SK-N-SH (cell line): ENCODE measurements around the gene HEG1. TPM values are rescaled to one million over a fixed set of nuclear protein-coding genes. Genes with fewer than 3 reads are reported as not detected.

Experiments used
- CTCF ChIA-PET: fragments of 300-600, 350-600 bp; formaldehyde crosslinking; extraction: SDS; loops from one replicate; lab custom pipeline; 2021; lab: Yijun Ruan, JAX
- POLR2A ChIA-PET: fragments of 350-600 bp; sonication (Branson Sonifier 250); formaldehyde crosslinking; extraction: SDS; loops from one replicate; lab custom pipeline; 2020; ENCODE audit warnings: antibody characterized with exemption, inconsistent platforms; lab: Yijun Ruan, JAX
- DNase-seq: peaks from one replicate; pipeline ENCODE4 v3.0.0; 2012
- H2AFZ ChIP-seq: fragments of 200-600 bp; sonication (generic); 2 replicates; pipeline ENCODE4 v1.8.1; 2016; ENCODE audit warnings: antibody characterized with exemption, mild to moderate bottlenecking, low read depth
- H3F3A ChIP-seq: fragments of 200-600 bp; sonication (generic); replicated peaks from 2 replicates; pipeline ENCODE3; 2016; ENCODE audit warnings: antibody characterized with exemption, mild to moderate bottlenecking; ENCODE audit not compliant: insufficient read depth
- H3K27ac ChIP-seq, 2 experiments: fragments of 200-500 bp in 1 of 2; fragments of 200-600 bp in 1 of 2; sonication (Bioruptor generic) in 1 of 2; sonication (generic), shearing (Covaris generic) in 1 of 2; 2 replicates each; pipeline versions ENCODE4 v1.5.1 to v1.6.1; 2014 to 2016; ENCODE audit warnings: low read depth in 2 of 2, inconsistent platforms in 1 of 2, low read length in 1 of 2, mild to moderate bottlenecking in 1 of 2, mixed read lengths in 1 of 2
- H3K27me3 ChIP-seq: fragments of 200-600 bp; sonication (generic), shearing (Covaris generic); 2 replicates; pipeline ENCODE4 v1.6.1; 2016; ENCODE audit warnings: mixed run types; ENCODE audit not compliant: insufficient read depth
- H3K36me3 ChIP-seq, 2 experiments: fragments of 200-500 bp in 1 of 2; fragments of 200-600 bp in 1 of 2; sonication (Bioruptor generic) in 1 of 2; sonication (generic) in 1 of 2; replicated peaks in 1 of 2; 2 replicates each; pipeline versions ENCODE3 to v1.5.1; 2014 to 2016; ENCODE audit warnings: low read length in 1 of 2, mild to moderate bottlenecking in 1 of 2; ENCODE audit not compliant: insufficient read depth in 2 of 2, control insufficient read depth in 1 of 2
- H3K4me1 ChIP-seq, 2 experiments: fragments of 200-500 bp in 1 of 2; fragments of 200-600 bp in 1 of 2; sonication (Bioruptor generic) in 1 of 2; sonication (generic), shearing (Covaris generic) in 1 of 2; 2 replicates each; pipeline versions ENCODE4 v1.5.1 to v1.6.1; 2014 to 2016; ENCODE audit warnings: low read depth in 1 of 2, low read length in 1 of 2, mixed run types in 1 of 2; ENCODE audit not compliant: insufficient read depth in 2 of 2, control insufficient read depth in 1 of 2
- H3K4me2 ChIP-seq: fragments of 200-600 bp; sonication (generic), shearing (Covaris generic); 2 replicates; pipeline ENCODE4 v1.6.1; 2017; ENCODE audit warnings: mixed run types
- H3K4me3 ChIP-seq, 2 experiments: fragments of 200-500 bp in 1 of 2; fragments of 200-600 bp in 1 of 2; sonication (Bioruptor generic) in 1 of 2; sonication (generic), shearing (Covaris generic) in 1 of 2; 2 replicates each; pipeline versions ENCODE4 v1.5.1 to v1.8.1; 2014 to 2016; ENCODE audit warnings: low read depth in 2 of 2, inconsistent platforms in 1 of 2, low read length in 1 of 2, mild to moderate bottlenecking in 1 of 2, mixed read lengths in 1 of 2, moderate library complexity in 1 of 2
- H3K79me2 ChIP-seq: fragments of 200-600 bp; sonication (generic); 2 replicates; pipeline ENCODE4 v1.8.1; 2017; ENCODE audit warnings: mild to moderate bottlenecking; ENCODE audit not compliant: insufficient read depth
- H3K9ac ChIP-seq: fragments of 200-600 bp; sonication (generic); 2 replicates; pipeline ENCODE4 v1.6.1; 2017; ENCODE audit warnings: mixed run types
- H3K9me2 ChIP-seq: fragments of 200-600 bp; sonication (generic); 2 replicates; pipeline ENCODE4 v1.6.1; 2017; ENCODE audit warnings: mixed run types
- H3K9me3 ChIP-seq: fragments of 200-600 bp; sonication (generic); 2 replicates; pipeline ENCODE4 v1.6.1; 2017; ENCODE audit warnings: mixed run types, mild to moderate bottlenecking, moderate library complexity
- H4K20me1 ChIP-seq: fragments of 200-600 bp; sonication (generic); 2 replicates; pipeline ENCODE4 v1.6.1; 2017; ENCODE audit warnings: mild to moderate bottlenecking, mixed run types; ENCODE audit not compliant: insufficient read depth
- ELF1 ChIP-seq: IDR thresholded peaks from 2 replicates; pipeline ENCODE4 v1.4.0; 2012
- EP300 ChIP-seq, 2 experiments: IDR thresholded peaks; 2 replicates each; pipeline versions ENCODE4 v1.4.0 to v1.6.1; 2012; ENCODE audit warnings: borderline replicate concordance in 1 of 2, low read depth in 1 of 2, low read length in 1 of 2
- EZH2phosphoT487 ChIP-seq: fragments of 200-600 bp; sonication (generic); IDR thresholded peaks from 2 replicates; pipeline ENCODE4 v1.6.1; 2017; ENCODE audit warnings: low read depth, mixed run types, mild to moderate bottlenecking, antibody characterized with exemption, moderate library complexity, borderline replicate concordance
- FOXJ3 ChIP-seq: sonication (generic); formaldehyde crosslinking; IDR thresholded peaks from 2 replicates; pipeline ENCODE4 v1.5.1; 2020; ENCODE audit warnings: mild to moderate bottlenecking, missing genetic modification reagents
- FOXM1 ChIP-seq: IDR thresholded peaks from 2 replicates; pipeline ENCODE4 v1.4.0; 2012; ENCODE audit warnings: low read depth, mild to moderate bottlenecking
- JUND ChIP-seq: IDR thresholded peaks from 2 replicates; pipeline ENCODE4 v1.4.0; 2012
- MEF2A ChIP-seq: IDR thresholded peaks from 2 replicates; pipeline ENCODE4 v1.4.0; 2012; ENCODE audit warnings: low read depth, borderline replicate concordance
- MXI1 ChIP-seq: IDR thresholded peaks from 2 replicates; pipeline ENCODE4 v1.6.1; 2012; ENCODE audit warnings: mild to moderate bottlenecking, low read depth, low read length, improper control_type of control experiment
- NRF1 ChIP-seq: IDR thresholded peaks from 2 replicates; pipeline ENCODE4 v1.6.1; 2012; ENCODE audit warnings: low read depth, mild to moderate bottlenecking, low read length
- RAD21 ChIP-seq: IDR thresholded peaks from 2 replicates; pipeline ENCODE4 v1.6.1; 2012; ENCODE audit warnings: mild to moderate bottlenecking, low read length
- RFX5 ChIP-seq: IDR thresholded peaks from 2 replicates; pipeline ENCODE4 v1.6.1; 2012; ENCODE audit warnings: mild to moderate bottlenecking, improper control_type of control experiment, low read length
- SIN3A ChIP-seq: IDR thresholded peaks from 2 replicates; pipeline ENCODE4 v1.6.1; 2012; ENCODE audit warnings: low read depth, mild to moderate bottlenecking, low read length, moderate library complexity, borderline replicate concordance
- YY1 ChIP-seq: IDR thresholded peaks from 2 replicates; pipeline ENCODE4 v1.4.0; 2012; ENCODE audit warnings: low read depth, mild to moderate bottlenecking
- polyA plus RNA-seq, 3 experiments: library from polyadenylated mRNA; depleted of rRNA; stranded (reverse); fragments of >200 nt; gene quantifications; 2 replicates each; pipeline ENCODE4 v1.2.3, GENCODE V29; 2012
- TF ChIP-seq, protein P1 (sequence below): IDR thresholded peaks from 2 replicates; pipeline ENCODE4 v1.6.1; 2012; ENCODE audit warnings: mild to moderate bottlenecking, low read depth, low read length, moderate library complexity
- TF ChIP-seq, protein P2 (sequence below): fragments of 200-600 bp; sonication (generic); IDR thresholded peaks from 2 replicates; pipeline ENCODE4 v1.6.1; 2017; ENCODE audit warnings: antibody characterized with exemption, mild to moderate bottlenecking, moderate library complexity
- TF ChIP-seq, protein P3 (sequence below): fragments of 150-350 bp; IDR thresholded peaks from 2 replicates; pipeline ENCODE4 v1.6.1; 2016; ENCODE audit warnings: mild to moderate bottlenecking, low read depth, low read length
- TF ChIP-seq, protein P4 (sequence below): IDR thresholded peaks from 2 replicates; pipeline ENCODE4; 2012

HEG1 gene
- polyA plus RNA-seq, 1 of the 3 experiments (the other 2 are of a cell fraction), result 27.7 TPM

DNA sequence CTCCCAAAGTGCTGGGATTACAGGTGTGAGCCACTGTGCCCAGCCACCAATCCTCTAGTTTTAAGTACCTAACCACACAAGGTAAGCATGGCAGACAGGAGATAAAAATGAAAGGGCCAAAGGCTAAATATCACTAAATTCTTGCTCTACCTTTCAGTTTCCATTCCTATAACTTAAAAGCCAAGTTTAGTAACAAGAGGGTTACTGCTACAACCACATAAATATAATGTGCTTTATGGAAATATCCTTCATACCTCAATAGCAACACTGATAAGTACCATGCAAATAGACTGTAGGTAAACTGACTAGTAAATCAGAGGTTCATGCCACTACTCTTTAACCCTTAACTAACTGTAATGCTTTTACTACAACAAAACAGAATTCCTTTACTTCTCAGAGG, 82.5 kb downstream of the HEG1 start:
- no peak overlapping the region for H3K4me2 ChIP-seq
- no peak for TF ChIP-seq YY1
- no peak for TF ChIP-seq FOXM1
- no peak for TF ChIP-seq MXI1
- TF ChIP-seq, protein P1, sequence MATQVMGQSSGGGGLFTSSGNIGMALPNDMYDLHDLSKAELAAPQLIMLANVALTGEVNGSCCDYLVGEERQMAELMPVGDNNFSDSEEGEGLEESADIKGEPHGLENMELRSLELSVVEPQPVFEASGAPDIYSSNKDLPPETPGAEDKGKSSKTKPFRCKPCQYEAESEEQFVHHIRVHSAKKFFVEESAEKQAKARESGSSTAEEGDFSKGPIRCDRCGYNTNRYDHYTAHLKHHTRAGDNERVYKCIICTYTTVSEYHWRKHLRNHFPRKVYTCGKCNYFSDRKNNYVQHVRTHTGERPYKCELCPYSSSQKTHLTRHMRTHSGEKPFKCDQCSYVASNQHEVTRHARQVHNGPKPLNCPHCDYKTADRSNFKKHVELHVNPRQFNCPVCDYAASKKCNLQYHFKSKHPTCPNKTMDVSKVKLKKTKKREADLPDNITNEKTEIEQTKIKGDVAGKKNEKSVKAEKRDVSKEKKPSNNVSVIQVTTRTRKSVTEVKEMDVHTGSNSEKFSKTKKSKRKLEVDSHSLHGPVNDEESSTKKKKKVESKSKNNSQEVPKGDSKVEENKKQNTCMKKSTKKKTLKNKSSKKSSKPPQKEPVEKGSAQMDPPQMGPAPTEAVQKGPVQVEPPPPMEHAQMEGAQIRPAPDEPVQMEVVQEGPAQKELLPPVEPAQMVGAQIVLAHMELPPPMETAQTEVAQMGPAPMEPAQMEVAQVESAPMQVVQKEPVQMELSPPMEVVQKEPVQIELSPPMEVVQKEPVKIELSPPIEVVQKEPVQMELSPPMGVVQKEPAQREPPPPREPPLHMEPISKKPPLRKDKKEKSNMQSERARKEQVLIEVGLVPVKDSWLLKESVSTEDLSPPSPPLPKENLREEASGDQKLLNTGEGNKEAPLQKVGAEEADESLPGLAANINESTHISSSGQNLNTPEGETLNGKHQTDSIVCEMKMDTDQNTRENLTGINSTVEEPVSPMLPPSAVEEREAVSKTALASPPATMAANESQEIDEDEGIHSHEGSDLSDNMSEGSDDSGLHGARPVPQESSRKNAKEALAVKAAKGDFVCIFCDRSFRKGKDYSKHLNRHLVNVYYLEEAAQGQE, result no peak
- TF ChIP-seq, protein P2, sequence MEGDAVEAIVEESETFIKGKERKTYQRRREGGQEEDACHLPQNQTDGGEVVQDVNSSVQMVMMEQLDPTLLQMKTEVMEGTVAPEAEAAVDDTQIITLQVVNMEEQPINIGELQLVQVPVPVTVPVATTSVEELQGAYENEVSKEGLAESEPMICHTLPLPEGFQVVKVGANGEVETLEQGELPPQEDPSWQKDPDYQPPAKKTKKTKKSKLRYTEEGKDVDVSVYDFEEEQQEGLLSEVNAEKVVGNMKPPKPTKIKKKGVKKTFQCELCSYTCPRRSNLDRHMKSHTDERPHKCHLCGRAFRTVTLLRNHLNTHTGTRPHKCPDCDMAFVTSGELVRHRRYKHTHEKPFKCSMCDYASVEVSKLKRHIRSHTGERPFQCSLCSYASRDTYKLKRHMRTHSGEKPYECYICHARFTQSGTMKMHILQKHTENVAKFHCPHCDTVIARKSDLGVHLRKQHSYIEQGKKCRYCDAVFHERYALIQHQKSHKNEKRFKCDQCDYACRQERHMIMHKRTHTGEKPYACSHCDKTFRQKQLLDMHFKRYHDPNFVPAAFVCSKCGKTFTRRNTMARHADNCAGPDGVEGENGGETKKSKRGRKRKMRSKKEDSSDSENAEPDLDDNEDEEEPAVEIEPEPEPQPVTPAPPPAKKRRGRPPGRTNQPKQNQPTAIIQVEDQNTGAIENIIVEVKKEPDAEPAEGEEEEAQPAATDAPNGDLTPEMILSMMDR, result no peak
- no peak for TF ChIP-seq RFX5
- no peak for TF ChIP-seq RAD21
- no peak for TF ChIP-seq ELF1
- no peak for TF ChIP-seq EZH2phosphoT487
- no peak for TF ChIP-seq FOXJ3 (CRISPR knock-in tag)
- no peak for TF ChIP-seq EP300 (IDR thresholded peaks at IDR 0.05; ENCODE audit: borderline replicate concordance in 1 of 2, low read depth in 1 of 2, low read length in 1 of 2)
- TF ChIP-seq SIN3A, result no peak
- no peak for TF ChIP-seq JUND
- no peak for TF ChIP-seq NRF1
- TF ChIP-seq, protein P3, sequence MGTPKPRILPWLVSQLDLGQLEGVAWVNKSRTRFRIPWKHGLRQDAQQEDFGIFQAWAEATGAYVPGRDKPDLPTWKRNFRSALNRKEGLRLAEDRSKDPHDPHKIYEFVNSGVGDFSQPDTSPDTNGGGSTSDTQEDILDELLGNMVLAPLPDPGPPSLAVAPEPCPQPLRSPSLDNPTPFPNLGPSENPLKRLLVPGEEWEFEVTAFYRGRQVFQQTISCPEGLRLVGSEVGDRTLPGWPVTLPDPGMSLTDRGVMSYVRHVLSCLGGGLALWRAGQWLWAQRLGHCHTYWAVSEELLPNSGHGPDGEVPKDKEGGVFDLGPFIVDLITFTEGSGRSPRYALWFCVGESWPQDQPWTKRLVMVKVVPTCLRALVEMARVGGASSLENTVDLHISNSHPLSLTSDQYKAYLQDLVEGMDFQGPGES, result no peak
- TF ChIP-seq, protein P4, sequence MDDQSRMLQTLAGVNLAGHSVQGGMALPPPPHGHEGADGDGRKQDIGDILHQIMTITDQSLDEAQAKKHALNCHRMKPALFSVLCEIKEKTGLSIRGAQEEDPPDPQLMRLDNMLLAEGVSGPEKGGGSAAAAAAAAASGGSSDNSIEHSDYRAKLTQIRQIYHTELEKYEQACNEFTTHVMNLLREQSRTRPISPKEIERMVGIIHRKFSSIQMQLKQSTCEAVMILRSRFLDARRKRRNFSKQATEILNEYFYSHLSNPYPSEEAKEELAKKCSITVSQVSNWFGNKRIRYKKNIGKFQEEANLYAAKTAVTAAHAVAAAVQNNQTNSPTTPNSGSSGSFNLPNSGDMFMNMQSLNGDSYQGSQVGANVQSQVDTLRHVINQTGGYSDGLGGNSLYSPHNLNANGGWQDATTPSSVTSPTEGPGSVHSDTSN, result no peak
- no peak for TF ChIP-seq MEF2A
- no peaks in the 10 kb centered on the region for H3K27me3 ChIP-seq
- H3K4me1 ChIP-seq, result no peaks in the 10 kb centered on the region
- no peak overlapping the region for H3K4me3 ChIP-seq
- no peak overlapping the region for H3K9ac ChIP-seq
- no peaks in the 10 kb centered on the region for H4K20me1 ChIP-seq
- H3K9me3 ChIP-seq, result no peaks in the 10 kb centered on the region
- H2AFZ ChIP-seq, result no peak overlapping the region
- no peak overlapping the region for H3K27ac ChIP-seq
- ChIA-PET POLR2A (no interaction called here), CTCF (interaction anchor here (0.8 to 1.6 kb wide), 3 partner anchors 11 to 24 kb away, joined by 3 read pairs; no protein-coding TSS in a partner anchor)
- no peaks in the 10 kb centered on the region for H3K9me2 ChIP-seq
- peaks cover 35 to 70% of the 10 kb centered on the region in 2 experiments for H3K36me3 ChIP-seq
- no peaks in the 10 kb centered on the region for H3K79me2 ChIP-seq
- H3F3A ChIP-seq, result no peaks in the 10 kb centered on the region
- no peak for DNase-seq
